Lower lobe of right lung (tissue), 2 donors: ENCODE results near the gene MLF1. TPM values are rescaled to one million over a fixed set of nuclear protein-coding genes. Genes with fewer than 3 reads are reported as not detected.

ENCODE experiments used
- ATAC-seq, 2 donors: fragments of 200-7000 bp; cut with Tn5 transposase; one replicate each; pipeline ENCODE4 v1.9.1; 2020 to 2022; ENCODE audit warnings: mild to moderate bottlenecking in 2 of 2, moderate library complexity in 2 of 2
- DNase-seq: peaks from one replicate; pipeline ENCODE4 v3.0.0-alpha.2; 2020
- H3K27ac ChIP-seq: fragments of 200-600 bp; one replicate; pipeline ENCODE4 v1.8.0; 2022
- H3K27me3 ChIP-seq: fragments of 200-600 bp; one replicate; pipeline ENCODE4 v1.8.0; 2022; ENCODE audit warnings: low read depth
- H3K36me3 ChIP-seq: fragments of 200-600 bp; one replicate; pipeline ENCODE4 v1.8.0; 2022; ENCODE audit warnings: mild to moderate bottlenecking
- H3K4me1 ChIP-seq: fragments of 200-600 bp; one replicate; pipeline ENCODE4 v1.8.0; 2022
- H3K4me3 ChIP-seq: fragments of 200-600 bp; one replicate; pipeline ENCODE4 v1.8.0; 2022; ENCODE audit warnings: mild to moderate bottlenecking
- H3K9me3 ChIP-seq: fragments of 200-600 bp; one replicate; pipeline ENCODE4 v1.8.0; 2022
- CTCF ChIP-seq: fragments of 200-600 bp; IDR thresholded peaks from one replicate; pipeline ENCODE4 v1.8.0; 2022; ENCODE audit warnings: antibody characterized with exemption, mild to moderate bottlenecking
- intact Hi-C: fragments of 100-400 bp; cut with DNase I; formaldehyde crosslinking; loops from one replicate; pipeline ENCODE4 v1.11.0; 2022
- total RNA-seq: library from RNA; stranded (reverse); fragmentation: NEBNext Ultra II Directional; extraction: Animal tissue kit (Norgen Biotek cat#: 25700); gene quantifications from one replicate; pipeline ENCODE4 v1.2.1, GENCODE V29; 2021
- donor health status: DM: no; HTN: yes; CAD: no; lungs with severe emphysema.

The MLF1 gene
- total RNA-seq, 1 donor from 2014 or later = 13.5 TPM

- intact Hi-C loops = no loop called here
- Histone ChIP-seq H3K4me1 (no peaks in the 10 kb centered on the region), H3K36me3 (no peaks in the 10 kb centered on the region), H3K4me3 (no peak overlapping the region), H3K9me3 (no peaks in the 10 kb centered on the region), H3K27me3 (no peaks in the 10 kb centered on the region), H3K27ac (no peak overlapping the region)
- TF ChIP-seq CTCF = no peak
- ATAC-seq = no peak
- no peak for DNase-seq
Observed at GRCh38 chr3:158559504-158559903, 11.5 kb upstream of the MLF1 start.

- no peak overlapping the region for H3K4me3 ChIP-seq
- no peaks in the 10 kb centered on the region for H3K36me3 ChIP-seq
- no peaks in the 10 kb centered on the region for H3K4me1 ChIP-seq
- H3K9me3 ChIP-seq = no peaks in the 10 kb centered on the region
- no peak for TF ChIP-seq CTCF
- H3K27me3 ChIP-seq = no peaks in the 10 kb centered on the region
- ATAC-seq (no peak), DNase-seq (no peak)
- intact Hi-C loops = no loop called here
- H3K27ac ChIP-seq = no peak overlapping the region
Observed at GRCh38 chr3:158560979-158561378, 10.0 kb upstream of the MLF1 start.

GRCh38 chr3:158562674-158563073 lies 8.3 kb upstream of the MLF1 start:
- no peak overlapping the region for H3K4me3 ChIP-seq
- H3K9me3 ChIP-seq = no peaks in the 10 kb centered on the region
- DNase-seq (no peak), ATAC-seq (no peak)
- H3K36me3 ChIP-seq = no peaks in the 10 kb centered on the region
- no peaks in the 10 kb centered on the region for H3K4me1 ChIP-seq
- intact Hi-C loops = no loop called here
- TF ChIP-seq CTCF = no peak
- H3K27me3 ChIP-seq = no peaks in the 10 kb centered on the region
- no peak overlapping the region for H3K27ac ChIP-seq

- Histone ChIP-seq H3K27me3 (no peaks in the 10 kb centered on the region), H3K4me3 (no peak overlapping the region), H3K27ac (no peak overlapping the region), H3K4me1 (no peaks in the 10 kb centered on the region), H3K9me3 (no peaks in the 10 kb centered on the region), H3K36me3 (no peaks in the 10 kb centered on the region)
- intact Hi-C loops = no loop called here
- DNase-seq = no peak
- TF ChIP-seq CTCF = no peak
- no peak for ATAC-seq
Observed at GRCh38 chr3:158563076-158563475, 7.9 kb upstream of the MLF1 start.

- H3K36me3 ChIP-seq = no peaks in the 10 kb centered on the region
- H3K4me3 ChIP-seq = no peak overlapping the region
- intact Hi-C loops = no loop called here
- no peaks in the 10 kb centered on the region for H3K4me1 ChIP-seq
- no peaks in the 10 kb centered on the region for H3K27me3 ChIP-seq
- no peaks in the 10 kb centered on the region for H3K9me3 ChIP-seq
- no peak for TF ChIP-seq CTCF
- DNase-seq (no peak), ATAC-seq (no peak)
- H3K27ac ChIP-seq = no peak overlapping the region
Observed at GRCh38 chr3:158565076-158565475, 5.9 kb upstream of the MLF1 start.

- intact Hi-C loops = no loop called here
- ATAC-seq (no peak), DNase-seq (no peak)
- no peaks in the 10 kb centered on the region for H3K27me3 ChIP-seq
- no peaks in the 10 kb centered on the region for H3K36me3 ChIP-seq
- H3K9me3 ChIP-seq = no peaks in the 10 kb centered on the region
- H3K4me3 ChIP-seq = no peak overlapping the region
- no peak overlapping the region for H3K27ac ChIP-seq
- H3K4me1 ChIP-seq = no peaks in the 10 kb centered on the region
- TF ChIP-seq CTCF = no peak
Observed at GRCh38 chr3:158568784-158569183, 2.2 kb upstream of the MLF1 start.
